SH-SY5Y (cell line): Measurements from ENCODE around the gene BDH1.

Experiments used
- GATA2 ChIP-seq: IDR thresholded peaks from 2 replicates; pipeline ENCODE4 v1.6.1; 2011; ENCODE audit warnings: mild to moderate bottlenecking, low read depth, low read length
- GATA3 ChIP-seq: IDR thresholded peaks from 2 replicates; pipeline ENCODE4 v1.6.1; 2011; ENCODE audit warnings: low read depth, mild to moderate bottlenecking, low read length, moderate library complexity

Gene BDH1

DNA sequence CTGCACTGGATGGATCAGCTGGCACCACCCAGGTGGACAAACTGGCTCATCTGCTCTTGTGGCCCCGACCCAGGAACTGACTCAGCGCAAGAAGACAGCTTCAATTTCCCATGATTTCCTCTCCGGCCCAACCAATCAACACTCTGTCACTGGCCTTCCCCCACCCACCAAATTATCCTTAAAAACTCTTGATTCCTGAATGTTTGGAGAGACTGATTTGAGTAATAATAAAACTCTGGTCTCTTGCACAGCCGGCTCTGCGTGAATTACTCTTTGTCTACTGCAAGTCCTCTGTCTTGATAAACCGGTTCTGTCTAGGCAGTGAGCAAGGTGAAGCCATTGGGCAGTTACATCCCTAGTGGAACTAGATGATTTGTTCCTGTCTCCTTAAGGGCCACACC is 16.1 kb downstream of the BDH1 start:
- TF ChIP-seq GATA3, result no peak
- no peak for TF ChIP-seq GATA2

DNA sequence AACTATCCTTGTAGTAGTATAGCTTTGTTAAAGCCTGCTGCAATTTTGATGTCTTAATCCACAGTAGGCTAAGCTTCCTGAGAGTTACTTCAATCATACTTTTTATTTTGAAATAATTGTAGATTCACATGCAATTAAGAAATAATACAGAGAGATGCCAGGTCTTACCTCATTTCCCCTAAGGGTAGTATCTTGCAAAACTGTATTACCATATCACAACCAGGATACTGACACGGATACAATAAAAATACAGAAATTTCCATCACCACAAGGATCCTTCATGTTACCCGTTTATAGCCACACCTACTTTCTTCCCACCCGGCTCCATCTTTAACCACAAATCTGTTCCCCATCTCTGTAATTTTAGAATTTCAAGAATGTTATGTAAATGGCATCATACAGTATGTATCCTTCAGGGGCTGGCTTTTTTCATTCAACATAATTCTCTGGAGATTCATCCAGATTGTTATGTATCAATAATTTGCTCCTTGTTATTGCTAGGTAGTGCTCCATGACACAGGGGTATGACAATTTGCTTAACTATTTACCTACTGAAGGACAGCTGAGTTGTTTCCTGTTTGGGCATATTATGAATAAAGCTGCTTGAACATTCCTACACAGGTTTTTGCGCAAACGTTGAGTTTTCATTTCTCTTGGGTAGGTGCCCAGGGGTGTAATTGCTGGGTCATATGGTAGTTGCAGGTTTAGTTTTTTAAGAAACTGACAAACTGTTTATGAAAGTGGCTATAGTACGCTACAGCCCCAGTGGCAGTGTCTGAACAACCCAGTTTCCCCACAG is 21.6 kb downstream of the BDH1 start:
- TF ChIP-seq GATA2, result no peak
- TF ChIP-seq GATA3, result no peak

DNA sequence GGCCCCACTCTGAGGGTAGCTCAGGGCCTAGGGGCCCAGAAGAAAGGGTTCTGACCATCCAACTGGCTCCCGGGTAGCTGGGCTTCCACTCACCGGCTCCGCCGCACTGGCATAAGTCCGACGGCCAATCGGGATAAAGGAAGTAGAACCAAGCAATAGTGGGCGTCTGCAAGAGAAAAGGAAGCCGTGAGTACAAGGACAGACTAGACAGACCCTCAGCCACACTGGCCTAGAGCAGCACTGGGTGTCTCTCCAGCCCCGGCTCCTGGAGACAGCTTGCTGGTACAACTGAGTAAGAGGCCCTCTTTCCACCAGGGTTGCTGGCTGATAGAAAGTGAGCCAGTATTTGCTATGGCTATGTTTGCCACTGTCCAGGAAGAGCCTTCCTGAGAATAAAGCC is 22.4 kb downstream of the BDH1 start:
- TF ChIP-seq GATA2, result no peak
- TF ChIP-seq GATA3, result no peak

DNA sequence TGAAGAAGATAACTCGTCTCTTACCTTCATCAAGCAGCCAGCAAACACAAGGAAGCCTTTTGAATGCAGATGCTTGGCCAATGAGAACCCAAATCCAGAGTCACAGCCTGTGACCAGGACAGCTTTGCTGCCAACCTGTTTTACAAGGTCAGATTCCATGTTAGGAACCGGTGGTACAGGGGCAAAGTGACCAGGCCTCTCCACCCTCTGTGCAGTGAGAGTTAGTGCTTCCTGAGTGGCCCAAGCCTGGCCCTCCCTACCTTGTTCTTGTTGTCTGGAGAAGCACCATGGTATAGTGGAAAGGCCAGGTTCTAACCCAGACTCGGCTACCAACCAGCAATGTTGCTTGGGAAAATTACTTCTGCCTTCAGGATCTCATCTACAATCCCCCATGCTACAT is 23.4 kb downstream of the BDH1 start:
- no peak for TF ChIP-seq GATA3
- TF ChIP-seq GATA2, result no peak

DNA sequence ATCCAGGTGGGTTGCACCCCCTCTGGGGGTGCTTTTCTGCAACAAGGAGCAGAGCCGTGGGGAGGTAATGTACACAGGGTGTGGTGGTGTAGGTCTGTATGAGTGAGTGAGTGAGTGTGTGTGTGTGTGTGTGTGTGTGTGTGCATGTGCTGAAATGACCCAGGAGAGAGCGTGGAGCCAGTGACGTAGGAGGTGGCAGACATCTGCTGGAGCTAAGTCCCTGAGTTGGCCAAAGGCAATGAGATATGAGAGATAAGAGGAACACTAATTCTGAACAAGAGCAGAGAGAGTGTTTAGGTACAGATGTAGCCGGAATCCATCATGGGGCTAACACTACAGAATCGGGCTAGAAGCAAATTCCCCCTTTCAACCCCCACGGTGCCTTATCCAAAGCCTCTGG is 27.6 kb downstream of the BDH1 start:
- peak; percentile 99 for TF ChIP-seq GATA2
- peak; percentile 96 for TF ChIP-seq GATA3

DNA sequence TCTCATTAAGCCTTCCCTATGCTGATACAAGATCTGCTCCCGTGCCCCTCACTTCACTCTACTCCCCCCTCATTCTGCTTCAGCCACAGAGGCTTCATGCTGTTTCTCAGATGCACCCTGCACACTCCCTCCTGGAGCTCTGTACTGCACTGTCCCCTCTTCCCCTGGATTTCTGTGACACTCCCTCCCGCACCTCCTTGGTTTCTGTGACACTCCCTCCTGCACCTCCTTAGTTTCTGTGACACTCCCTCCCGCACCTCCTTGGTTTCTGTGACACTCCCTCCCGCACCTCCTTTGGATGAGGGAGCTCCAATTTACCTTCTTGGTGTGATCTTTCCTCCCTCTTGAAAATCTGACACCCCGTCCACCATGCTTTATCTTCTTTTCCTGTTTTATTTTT is 28.2 kb downstream of the BDH1 start:
- TF ChIP-seq GATA3 (no peak), GATA2 (no peak)

DNA sequence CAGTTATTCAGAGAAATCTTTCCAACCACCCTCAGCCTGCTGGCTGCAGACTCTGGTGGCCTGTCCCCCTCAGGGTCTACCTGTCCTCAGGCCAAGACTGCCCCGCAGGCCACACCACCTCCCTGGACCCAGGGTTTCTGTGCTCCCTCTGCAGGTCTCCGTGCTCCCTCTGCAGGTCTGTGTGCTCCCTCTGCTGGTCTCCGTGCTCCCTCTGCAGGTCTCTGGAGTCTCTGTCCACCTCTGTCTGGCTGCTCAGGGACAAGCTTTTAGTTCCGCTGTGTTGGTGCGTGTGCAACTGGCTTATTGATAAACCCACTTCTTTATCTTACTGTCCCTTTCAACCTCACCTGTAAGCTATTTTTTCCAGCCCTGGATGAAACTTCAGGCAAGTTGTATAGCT is 30.1 kb downstream of the BDH1 start:
- no peak for TF ChIP-seq GATA3
- no peak for TF ChIP-seq GATA2

DNA sequence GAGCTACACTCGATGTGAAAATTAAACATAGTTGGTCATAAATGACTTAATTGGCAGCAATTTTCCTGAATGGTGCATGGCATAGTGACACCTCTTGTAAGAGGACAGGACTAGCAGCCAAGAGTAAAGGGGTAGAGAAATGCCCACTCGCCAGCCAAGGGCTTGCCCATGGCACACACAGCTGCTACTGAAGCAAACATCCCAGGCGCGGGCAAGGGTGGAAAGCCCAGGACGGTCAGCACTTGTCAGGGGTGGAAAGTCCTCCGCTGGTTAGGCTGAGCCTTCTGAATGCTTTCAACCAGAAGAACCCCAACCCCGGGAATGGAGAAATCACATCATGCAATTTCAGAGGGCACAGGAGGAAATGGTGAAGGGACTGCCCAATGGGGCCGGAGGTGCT is 31.6 kb downstream of the BDH1 start:
- TF ChIP-seq GATA2 (no peak), GATA3 (no peak)

DNA sequence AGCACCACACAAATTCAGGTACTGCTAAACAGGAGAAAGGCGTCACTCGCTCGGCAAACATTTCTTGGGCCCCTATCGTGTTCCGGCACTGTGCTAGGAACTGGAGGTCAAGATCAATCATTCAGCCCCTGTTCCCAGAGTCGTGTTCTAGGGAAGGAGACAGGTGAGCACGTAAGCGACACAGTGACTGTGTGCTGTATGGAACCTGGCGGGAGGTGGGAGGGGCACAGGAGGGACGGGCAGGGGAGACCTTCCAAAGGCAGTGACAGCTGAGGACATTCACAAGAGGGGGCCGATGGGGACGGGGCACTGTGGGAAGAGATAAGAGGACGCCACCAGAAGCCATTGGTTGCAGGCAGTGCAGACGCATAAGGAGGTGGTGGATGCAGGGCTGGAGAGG is 32.2 kb downstream of the BDH1 start:
- TF ChIP-seq GATA2, result no peak
- no peak for TF ChIP-seq GATA3

DNA sequence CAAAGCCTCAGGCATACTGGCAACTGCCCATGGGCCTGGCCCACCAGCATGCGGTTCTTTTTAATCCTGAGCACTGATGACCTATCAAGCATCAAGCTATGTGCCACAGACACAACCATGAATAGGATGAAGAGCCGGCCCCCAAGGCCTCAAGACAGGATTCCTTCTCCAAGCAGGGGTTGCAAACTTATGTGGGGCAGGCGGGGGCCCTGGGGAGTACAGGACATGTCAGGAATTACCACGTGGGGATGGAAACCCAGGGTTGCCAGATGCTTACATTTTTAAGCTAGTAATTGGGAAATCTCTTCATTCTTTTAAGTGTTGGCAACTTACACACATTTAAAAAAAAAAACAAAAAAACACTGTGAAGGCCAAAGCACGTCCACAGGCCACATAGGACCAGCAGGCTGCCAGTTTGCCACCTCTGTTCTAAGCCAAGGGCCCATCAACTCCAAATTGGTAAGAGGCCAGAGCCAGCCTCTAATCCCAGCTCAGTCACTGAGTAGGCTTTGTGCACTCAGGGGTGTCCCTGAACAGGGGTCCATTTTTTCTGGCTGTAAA is 32.8 kb downstream of the BDH1 start:
- TF ChIP-seq GATA3, result no peak

DNA sequence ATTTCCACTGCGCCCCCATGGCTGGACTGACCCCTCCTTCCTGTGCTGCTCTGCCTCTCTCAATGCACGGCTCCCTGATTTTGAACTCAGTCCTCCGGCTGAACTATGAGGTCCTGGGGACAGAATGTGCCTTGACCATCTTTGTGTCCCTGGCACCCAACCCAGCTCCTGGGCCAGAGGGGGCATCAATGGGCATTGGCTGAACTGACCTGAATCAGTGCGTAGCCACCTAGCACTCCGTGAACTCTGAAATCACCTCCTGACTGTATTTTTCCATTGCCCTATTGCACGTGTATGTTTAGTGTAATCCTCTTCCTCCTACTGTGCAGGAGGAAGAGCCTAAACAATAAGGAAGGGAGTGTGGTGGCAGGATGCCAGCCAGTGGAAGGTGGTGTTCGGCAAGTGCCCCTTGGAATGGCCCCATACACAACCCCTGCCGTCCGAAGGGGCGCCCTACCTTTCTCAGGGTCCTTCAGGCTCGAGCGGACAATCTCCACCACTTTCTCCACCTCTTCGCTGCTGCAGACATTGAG is 33.5 kb downstream of the BDH1 start:
- no peak for TF ChIP-seq GATA2
- no peak for TF ChIP-seq GATA3

DNA sequence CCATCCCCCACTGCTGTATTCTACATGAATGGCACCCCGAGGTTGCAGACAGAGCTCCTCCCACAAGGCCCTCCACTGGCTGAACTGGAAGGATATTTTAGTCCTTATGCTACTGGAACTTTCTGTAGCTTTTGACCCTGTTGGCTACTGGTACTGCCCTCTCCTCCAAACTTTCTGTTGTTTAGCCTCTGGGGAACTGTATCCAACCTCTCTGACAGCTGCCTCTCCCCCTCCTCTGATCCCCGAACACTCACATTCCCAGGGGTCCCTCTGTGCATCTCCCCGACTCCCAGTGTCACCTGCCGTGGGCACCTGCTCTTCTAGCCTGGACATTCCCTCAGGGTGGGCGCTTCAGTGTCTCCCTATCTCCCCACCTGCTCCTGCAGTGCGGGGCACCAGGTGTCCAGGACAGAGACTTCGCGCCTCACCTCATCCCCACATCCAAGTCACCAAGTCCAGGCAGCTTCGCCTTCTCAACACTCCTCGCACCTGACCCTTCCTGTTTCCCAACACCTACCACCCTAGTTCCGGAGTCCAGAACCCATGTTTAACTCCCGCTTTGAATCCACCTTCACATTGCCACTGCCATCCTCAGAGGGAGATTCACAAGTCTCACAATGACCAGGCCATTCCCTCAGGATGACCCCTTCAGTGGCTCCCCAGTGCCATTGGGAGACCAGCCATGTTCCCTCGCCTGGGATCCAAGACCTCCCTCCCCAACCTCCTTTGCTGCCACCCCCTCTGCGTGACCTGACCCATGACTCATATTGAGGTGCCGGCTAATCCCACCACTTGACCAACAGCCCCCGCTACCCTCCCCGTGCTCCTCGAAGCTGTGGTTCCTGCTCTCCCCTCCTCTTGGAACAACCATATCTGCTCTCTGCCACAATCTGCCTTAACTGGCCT is 34.2 kb downstream of the BDH1 start:
- TF ChIP-seq GATA2, result no peak
- TF ChIP-seq GATA3, result no peak

DNA sequence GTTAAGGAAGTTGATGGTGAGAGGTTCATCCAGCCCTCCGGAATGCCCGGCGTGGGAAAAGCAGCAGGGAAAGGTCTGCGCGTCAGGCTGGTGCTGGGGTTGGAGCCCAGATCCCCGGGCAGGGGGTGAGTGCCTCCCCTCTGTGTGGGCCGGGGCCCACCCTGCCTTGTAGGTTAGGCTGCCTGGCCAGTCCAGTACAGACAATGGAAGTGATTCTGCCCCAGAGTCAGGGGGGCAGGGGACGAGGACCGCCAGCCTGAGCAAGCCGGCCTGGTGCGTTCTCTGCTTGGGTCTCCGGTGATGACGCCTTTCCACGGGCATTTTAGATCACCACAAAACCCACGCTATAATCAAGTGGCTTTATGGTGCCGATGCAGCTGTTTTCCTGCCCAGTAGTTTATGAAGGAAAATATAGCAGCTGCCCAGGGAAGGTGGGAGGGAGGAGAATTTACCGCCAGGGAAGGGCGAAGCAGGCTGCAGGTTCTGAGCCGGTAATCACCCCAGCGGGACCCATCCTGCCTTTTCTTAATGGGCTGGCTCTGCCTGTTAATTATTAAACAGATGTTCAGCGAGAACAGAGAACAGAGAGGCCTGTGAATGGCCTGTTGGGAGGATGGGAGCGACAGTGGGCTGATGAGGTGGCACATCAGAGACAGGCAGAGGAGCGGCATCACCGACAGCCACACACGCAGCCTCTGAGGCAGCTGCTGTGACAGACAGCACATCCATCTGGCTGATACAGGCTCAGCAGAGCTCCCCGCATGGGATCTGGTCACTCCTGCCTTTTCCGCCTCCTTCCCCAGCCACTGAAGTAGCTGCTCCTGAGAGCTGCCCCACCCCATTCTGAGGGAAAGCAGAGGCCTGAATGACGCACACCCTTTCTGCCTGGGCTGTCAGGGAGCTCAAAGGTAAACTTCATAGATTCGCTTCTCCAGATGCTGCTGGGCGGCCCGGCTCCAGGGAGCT is 35.2 kb downstream of the BDH1 start:
- TF ChIP-seq GATA3, result no peak
- TF ChIP-seq GATA2, result no peak

DNA sequence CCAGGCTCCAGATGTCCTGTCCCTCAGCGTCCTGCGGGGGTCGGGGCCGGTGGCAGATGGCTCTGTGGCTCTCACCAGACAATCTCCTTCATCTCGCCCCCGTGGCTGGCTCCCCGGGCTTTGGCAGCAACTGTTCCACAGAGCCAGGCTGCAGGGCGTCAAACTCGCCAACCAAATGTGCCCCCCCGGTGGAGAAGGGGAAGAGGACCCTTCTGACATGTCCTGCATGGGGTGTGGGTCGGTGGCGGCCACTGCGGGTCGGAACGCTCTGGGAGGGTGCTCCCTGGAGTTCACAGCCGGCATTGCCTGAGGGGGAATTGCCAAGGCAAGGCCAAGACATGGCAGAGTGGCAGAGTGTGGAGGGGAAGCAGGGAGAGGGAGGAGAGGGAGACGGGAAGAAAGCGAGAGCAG is 36.0 kb downstream of the BDH1 start:
- peak; percentile 92 for TF ChIP-seq GATA2
- TF ChIP-seq GATA3, result no peak; the same call in 1 of the 2 replicates

DNA sequence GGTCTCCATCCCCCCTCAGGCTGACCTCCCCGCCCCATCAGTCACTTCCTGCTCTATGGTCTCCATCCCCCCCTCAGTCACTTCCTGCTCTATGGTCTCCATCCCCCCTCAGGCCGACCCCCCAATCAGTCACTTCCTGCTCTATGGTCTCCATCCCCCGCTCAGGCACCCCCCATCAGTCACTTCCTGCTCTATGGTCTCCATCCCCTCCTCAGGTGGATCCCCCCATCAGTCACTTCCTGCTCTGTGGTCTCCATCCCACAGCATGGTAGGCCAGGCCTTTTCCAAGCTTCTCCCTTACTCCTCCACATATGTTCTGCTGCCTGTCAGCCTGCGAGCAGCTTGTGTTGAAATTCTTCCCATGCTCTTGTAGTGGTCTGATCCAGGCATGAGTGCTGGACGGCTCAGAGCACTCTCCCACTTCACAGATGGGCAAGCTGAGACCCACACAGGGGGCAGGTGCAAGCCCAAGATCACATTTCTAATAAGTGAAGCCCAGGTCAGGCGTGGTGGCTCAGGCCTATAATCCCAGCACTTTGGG is 36.8 kb downstream of the BDH1 start:
- TF ChIP-seq GATA3, result no peak
- TF ChIP-seq GATA2, result no peak
